ENCODE measurements around the gene UBL7.

UBL7 gene

DNA sequence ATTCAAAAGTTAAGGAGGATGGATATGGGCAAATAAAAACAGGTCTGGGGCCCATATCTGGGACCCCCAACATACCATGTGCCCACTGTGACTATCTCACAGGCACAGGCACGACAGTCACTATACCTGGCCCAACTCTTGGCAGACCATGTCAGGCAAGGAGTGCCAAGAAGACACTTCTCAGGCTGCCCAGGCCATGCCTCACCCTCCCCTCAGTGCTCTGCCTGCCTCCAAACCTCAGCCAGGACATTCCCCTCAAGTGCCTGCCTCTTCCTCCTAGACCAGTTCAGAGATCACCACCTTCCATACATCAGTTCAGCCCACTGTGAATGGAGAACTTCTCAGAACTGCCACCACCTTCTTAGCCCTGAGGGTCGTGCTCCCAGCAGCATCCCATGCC is 22.8 kb downstream of the UBL7 start:
- DNase-seq: no peak

DNA sequence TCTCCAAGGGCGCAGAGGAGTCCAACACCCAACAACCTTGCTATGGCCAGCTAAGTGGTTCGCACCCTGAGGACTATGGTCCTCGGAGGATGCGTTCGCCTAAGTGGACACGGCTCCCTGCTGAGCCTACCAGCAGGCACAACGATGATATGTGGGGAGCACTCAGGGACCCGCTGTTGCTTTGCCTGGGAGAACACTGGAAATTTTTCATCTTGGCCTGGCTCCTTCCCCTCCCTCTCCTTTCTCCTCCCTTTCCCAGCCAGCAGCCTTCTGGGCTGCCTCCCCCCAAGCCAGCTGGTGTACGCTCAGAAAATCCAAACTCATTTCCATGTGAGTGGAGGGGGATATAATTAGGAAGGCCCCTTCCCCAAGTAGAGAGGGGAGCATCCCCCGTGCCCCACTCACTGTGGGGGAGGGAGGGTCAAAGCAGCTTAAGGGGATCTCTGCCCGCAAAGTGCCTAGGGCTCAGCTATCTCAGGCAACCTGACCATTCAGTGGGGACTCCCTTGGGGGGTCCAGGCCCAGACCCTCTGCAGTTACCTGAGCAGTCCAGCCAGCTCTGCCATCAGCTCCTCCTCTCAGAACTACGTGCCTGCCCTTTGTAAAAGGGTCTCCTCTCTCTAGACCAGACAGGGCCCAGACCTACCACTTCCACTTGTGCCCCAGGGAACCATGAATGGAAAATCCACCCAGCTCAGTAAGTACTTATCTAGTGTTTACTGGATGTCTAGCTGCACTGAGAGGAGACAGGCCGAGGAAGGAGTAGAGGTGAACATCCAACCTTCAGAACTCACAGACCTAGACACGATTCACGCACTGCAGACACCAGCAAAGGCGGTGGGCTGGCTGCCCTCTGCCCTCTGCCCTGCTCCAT is 26.5 kb downstream of the UBL7 start:
- DNase-seq: no peak

DNA sequence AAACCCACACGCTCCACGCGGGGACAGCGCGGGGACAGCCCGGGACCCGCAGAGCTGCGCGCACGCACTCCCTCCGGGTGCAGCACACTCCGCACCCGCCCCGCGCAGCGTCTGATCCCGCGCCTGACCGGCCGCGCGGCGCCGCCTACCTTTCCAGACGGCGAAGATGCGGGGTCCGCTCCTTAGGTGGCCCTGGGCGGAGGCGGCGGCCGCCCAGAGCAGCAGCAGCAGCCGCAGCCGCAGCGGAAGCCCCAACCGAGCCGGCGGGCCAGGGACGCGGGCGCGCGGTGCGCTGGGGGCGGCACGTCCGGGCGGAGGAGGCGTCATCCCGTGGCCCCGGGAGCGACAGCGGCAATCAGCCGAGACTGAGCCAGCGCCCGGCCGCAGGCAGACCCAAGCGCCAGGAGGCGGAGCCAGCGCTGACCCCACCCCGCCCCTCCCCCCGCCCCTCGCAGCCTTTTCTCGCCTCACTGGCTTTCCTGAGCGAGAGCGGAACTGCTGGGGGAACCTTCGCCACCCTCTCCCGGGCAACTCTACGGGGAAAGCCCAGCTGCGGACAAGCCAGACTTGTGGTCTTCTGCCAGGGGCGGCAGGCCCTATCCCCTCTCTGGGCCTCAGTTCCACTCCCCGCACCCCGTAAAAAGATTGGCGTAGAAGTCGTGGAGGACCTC is 27.2 kb downstream of the UBL7 start, which contains the start of gene SEMA7A:
TSS of gene SEMA7A (minus strand) at position 367 of the 671 bp plus-strand sequence. CDS start at position 327, 40 bp downstream.
- DNase-seq: peak; percentile 69

- no peak for DNase-seq
These were observed 27.9 kb downstream of the UBL7 start for GRCh38 chr15:74432968-74433591.

- DNase-seq: no peak
These were observed 28.5 kb downstream of the UBL7 start for GRCh38 chr15:74432271-74432967.

DNA sequence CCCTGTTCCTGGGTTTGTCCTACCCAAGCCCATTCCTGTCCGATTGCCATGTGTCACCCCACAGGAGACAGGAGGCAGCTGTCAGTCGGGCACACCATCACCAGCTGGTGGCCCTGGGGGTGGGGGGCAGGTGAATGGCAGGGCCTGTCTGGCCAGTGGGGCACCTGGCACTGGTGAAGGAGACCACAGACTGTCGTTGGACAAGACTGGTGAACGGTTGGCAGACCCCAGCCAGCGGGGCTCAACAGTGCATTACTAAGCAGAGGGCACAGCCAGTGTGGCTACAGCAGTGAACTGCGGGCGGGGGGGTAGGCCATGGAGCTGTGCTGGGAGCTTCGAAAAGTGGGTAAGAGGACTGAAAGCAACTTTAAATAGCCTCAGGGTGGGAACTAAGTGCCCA is 29.3 kb downstream of the UBL7 start:
- DNase-seq: no peak

- DNase-seq: no peak
These were observed 29.8 kb downstream of the UBL7 start for GRCh38 chr15:74431116-74431515.

GRCh38 chr15:74430510-74430951 is 30.4 kb downstream of the UBL7 start:
- DNase-seq: no peak

GRCh38 chr15:74429781-74430400 is 31.1 kb downstream of the UBL7 start:
- DNase-seq: no peak

- no peak for DNase-seq
These were observed 31.8 kb downstream of the UBL7 start for GRCh38 chr15:74428970-74429780.

DNA sequence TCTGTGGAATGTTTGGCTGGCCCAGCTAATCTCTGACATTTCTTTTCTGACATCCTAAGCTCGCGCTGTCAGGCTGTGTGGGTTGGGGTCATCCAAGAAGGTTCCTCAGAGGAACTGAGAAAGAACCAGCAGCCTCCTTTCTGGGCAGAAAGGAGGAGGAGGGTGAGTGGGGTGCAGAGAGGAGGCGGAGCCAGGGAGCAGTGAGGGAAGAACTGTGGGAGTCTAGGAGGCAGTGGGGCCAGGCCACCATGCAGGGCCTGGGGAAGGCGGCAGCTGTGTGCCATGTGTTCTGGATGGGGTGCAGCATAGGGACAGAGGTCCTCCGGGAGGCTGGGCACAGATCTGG is 32.5 kb downstream of the UBL7 start:
- DNase-seq: no peak

DNA sequence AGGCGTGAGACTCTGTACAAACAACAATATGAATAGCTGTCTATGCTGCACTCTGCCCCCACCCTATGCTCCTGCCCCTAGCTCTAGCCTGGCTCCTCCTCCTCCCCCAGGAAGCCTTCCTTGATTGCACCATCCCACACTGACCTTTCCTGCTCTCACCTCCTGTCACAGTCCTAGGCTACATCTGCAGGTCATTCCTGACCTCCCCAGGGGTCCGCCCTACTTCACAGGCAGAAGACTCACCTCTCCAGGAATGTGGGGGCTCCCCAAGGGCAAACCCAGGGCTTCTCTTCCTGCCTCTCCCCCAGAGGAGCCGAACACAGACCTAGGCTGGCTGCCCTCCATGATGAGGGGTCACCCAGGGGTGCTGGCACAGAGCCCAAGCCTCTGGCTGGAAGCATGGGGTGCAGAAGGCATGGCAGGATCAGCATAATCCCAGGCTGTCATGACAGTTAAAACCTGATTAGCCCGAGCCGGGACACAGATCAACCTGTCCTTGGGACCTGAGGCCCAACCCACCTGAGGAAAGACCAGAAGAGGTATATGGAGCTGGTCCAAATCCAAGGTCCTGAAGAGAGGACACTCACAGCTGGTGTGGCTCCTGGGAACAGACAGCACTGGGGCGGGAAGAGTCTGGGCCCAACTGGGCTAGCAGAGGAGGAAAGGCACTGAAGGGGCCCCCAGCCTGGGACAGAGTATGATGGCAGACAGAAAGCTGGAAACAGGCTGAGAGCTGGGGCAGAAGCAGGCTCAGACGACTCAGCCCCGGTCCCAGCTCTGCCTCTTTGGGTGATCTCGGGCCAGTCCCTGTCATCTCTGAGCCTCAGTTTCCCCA is 33.1 kb downstream of the UBL7 start:
- DNase-seq: no peak

DNA sequence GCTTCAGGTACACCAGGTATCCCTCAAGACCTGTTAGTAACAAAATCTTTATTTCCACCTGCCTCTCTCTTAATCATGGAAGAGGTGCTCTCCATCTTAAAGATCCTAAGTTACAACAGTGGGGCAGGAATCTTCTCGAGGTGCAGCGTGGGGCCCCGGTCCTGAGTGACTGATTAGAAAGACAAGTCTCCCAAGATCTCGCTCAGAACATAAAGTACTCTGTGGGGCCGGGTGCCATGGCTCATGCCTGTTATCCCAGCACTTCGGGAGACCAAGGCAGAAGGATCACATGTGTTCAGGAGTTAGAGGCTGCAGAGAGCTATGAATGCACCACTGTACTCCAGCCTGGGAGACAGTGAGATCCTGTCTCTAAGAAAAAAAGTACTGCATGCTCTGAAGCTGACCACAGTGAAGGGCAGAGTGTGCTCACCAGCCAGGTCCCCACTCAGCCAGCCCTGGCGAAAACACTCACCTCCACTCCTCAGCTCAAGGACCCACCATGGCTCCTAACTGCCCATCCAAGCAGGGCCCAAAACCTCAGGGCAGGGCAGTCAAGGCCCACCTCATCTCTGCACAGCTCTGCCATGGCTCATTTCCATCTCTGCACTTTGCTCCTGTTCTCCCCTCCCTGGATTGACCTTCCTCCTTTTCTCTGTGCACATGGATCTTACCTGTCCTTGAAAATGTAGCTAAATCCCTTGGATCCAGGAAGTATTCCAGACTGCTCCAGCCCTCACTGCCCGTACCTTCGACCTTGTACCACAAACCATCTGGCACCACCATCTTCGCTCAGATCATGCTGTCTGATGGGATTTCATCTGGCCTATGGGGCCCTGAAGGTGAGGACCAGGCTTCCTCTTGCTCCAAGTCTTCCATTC is 34.3 kb downstream of the UBL7 start:
- DNase-seq: no peak

DNA sequence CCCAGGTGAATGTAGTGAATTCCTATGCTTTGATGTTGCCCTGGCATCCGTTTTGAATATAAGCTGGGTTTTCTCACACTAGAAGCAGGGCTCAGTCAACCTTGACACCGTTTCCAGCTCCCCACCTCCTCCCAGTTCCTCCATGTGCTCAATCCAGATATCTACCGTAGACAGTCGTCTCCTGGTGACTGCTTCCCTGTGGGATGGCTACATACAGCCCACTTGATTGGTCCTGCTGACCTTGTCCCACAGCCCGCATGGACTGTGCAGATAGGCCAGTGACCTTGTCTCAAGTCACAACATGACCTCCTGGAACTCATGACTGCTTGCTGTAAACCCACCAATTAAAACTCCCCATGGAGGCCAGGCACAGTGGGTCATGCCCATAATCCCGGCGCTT is 35.3 kb downstream of the UBL7 start:
- no peak for DNase-seq

DNA sequence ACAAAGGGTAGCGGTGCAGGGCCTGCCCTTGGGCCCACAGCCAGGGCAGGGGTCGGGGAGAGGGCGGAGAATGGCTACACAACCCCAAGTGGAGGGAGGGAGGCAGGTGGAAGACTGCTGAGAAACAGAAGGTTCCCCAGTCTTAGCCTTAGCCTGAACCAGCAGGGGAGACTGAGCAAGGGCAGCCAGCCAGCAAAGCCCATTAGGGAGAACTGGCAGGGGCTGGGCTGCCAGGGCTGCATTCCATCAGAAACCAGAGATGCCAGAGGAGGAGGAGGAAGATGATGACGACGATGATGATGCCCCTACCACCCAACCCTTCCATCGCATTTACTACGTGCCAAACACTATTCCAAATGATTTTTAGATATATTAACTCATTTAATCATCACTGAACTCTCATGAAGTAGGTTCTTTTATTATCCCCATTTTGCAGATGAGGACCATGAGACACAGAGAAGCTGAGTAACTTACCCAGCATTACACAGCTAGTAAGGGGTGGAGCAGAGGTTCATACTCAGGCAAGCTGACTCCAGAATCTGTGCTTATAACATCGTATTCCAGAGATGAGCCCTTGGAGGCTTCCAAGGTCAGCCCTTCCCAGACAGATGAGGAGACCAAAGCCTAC is 35.9 kb downstream of the UBL7 start:
- no peak for DNase-seq

- DNase-seq: no peak
These were observed 37.3 kb downstream of the UBL7 start for GRCh38 chr15:74423431-74424257.

DNA sequence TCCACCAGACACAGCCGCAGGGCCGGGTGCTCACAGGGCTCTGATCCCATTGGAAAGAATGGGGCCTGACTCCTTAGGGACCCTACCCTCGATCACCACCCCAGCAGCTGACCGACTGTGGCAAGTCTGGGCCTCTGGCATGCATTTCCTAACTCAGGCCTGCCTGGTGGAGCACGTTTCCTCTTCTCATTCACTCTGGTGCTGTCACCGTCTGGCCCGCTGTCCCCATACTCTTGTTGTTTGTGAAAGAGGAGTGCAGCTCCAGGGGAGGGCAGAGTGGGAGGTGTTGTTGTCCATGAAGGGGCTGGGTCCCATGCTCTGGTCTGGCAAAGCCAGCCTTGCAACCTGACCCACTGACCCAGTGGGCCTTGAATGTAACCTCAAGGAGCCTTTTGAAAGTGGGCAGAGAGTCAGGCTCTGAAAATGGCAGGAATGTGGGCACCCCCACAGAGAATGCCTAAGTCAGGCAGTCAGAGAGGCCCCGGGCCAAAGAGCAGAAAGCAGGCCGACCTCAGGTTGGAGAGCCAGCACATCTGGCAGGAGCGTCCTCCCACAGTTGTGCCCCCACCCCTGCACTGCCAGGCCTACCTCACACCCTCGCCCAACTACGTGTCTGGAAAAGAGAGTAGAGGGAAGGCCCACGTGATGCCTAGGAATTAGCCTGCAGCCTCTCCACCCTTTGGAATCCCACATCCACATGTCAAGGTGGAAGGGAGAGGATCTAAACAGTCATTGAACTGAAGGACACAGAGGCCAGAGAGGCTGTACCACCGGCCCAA is 38.1 kb downstream of the UBL7 start:
- no peak for DNase-seq

DNA sequence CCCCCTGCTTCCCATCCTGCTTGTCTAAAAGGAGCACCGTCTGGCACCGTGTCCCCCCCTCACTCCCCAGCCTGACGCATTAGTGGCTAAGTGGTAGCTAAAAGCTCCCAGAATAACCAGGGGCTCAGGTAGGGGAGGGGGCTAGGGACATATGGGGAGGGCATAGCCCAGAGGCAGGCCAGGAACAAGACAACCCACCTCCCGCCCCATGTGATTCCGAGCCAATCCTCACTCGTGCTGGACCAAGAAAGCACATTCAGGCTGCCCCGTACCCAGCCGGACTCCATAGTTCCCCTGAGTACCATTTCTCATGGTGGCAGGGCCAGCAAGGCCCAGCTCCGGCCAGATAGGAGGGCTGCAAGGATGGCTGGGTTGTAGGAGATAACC is 38.7 kb downstream of the UBL7 start:
- DNase-seq: no peak
